Adipocyte (in vitro differentiated cells): ENCODE data around the gene CCDC7.
A peak's percentile ranks its signal among the peaks of the same experiment; 100 is the strongest.
"Not testable (repeated sequence)": the region's sequence is repeated elsewhere in the genome, so short reads cannot be mapped to it uniquely, and the experiment has no call there.

ENCODE experiments used
- DNase-seq: peaks from one replicate; pipeline ENCODE4 v3.0.0-alpha.2; 2015; ENCODE audit warnings: low read depth
- H3K27me3 ChIP-seq: replicated peaks from 2 replicates; pipeline ENCODE4 v1.7.0; 2013; ENCODE audit warnings: mild to moderate bottlenecking, low read length, moderate library complexity; ENCODE audit not compliant: control insufficient read depth, insufficient read depth
- H3K36me3 ChIP-seq: 2 replicates; pipeline ENCODE4 v1.7.0; 2013; ENCODE audit warnings: low read length, mild to moderate bottlenecking, moderate library complexity; ENCODE audit not compliant: control insufficient read depth, insufficient read depth, severe bottlenecking
- H3K4me1 ChIP-seq: 2 replicates; pipeline ENCODE4 v1.7.0; 2013; ENCODE audit warnings: mild to moderate bottlenecking, low read length, moderate library complexity; ENCODE audit not compliant: control insufficient read depth, insufficient read depth
- H3K4me3 ChIP-seq: 2 replicates; pipeline ENCODE4 v1.7.0; 2013; ENCODE audit warnings: mild to moderate bottlenecking, low read length, moderate library complexity
- H3K9ac ChIP-seq: 2 replicates; pipeline ENCODE4 v1.7.0; 2013; ENCODE audit warnings: mild to moderate bottlenecking, low read length, moderate library complexity
- H3K9me3 ChIP-seq: 2 replicates; pipeline ENCODE4 v1.7.0; 2013; ENCODE audit warnings: mild to moderate bottlenecking, low read length, moderate library complexity; ENCODE audit not compliant: control insufficient read depth

Gene CCDC7

DNA sequence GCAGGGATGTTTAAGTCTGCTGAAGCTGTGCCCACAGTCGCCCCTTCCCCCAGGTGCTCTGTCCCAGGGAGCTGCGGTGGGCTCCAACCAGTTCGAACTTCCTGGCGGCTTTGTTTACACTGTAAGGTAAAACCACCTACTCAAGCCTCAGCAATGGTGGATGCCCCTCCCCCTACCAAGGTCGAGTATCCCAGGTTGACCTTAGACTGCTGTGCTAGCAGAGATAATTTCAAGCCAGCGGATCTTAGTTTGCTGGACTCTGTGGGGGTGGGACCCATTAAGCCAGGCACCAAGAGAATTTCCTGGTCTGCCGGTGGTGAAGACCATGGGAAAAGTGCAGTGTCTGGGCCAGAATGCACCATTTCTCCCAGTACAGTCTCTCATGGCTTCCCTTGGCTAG lies 56.0 kb downstream of the CCDC7 start:
- peaks cover 5% of the 10 kb centered on the region for H3K36me3 ChIP-seq
- H3K9ac ChIP-seq = no peak overlapping the region
- H3K4me3 ChIP-seq = no peak overlapping the region
- no peaks in the 10 kb centered on the region for H3K4me1 ChIP-seq
- H3K27me3 ChIP-seq = no peaks in the 10 kb centered on the region
- no peak for DNase-seq
- no peaks in the 10 kb centered on the region for H3K9me3 ChIP-seq

DNA sequence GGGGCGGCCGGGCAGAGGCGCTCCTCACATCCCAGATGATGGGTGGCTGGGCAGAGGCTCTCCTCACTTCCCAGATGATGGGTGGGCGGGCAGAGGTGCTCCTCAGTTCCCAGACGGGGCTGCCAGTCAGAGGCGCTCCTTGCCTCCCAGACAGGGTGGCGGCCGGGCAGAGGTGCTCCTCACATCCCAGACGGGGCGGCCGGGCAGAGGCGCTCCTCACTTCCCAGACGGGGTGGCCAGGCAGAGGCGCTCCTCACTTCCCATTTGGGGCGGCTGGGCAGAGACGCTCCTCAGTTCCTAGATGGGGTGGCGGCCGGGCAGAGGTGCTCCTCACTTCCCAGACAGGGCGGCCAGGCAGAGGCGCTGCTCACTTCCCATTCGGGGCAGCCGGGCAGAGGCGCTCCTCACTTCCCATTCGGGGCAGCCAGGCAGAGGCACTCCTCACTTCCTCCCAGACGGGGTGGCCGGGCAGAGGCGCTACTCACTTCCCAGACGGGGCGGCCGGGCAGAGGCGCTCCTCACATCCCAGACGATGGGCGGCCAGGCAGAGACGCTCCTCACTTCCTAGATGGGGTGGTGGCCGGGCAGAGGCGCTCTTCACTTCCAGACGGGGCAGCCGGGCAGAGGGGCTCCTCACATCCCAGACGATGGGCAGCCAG lies 60.0 kb downstream of the CCDC7 start:
- not testable (repeated sequence) for H3K27me3 ChIP-seq, DNase-seq, H3K4me3 ChIP-seq, H3K9me3 ChIP-seq, H3K4me1 ChIP-seq, H3K36me3 ChIP-seq, H3K9ac ChIP-seq

DNA sequence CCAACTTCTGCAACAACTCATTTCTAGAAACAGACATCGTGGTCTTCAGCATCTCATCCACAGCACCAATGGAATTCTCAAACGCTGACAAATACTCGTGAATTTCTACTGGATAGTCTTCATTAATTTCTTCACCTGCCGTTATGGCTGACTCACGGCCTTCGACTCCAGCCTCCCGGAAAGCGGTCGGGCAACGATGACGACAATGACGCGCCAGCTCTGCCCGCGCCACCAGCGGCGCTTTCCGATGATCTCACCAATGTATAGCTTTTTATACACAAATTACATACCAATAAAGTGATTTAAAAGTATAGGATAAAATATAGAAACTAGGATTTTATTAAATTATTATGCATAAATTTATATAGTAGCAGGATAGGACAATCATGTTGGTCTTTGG lies 65.7 kb downstream of the CCDC7 start:
- Histone ChIP-seq H3K4me3 (no peak overlapping the region), H3K4me1 (no peaks in the 10 kb centered on the region), H3K27me3 (no peaks in the 10 kb centered on the region), H3K9me3 (no peaks in the 10 kb centered on the region), H3K9ac (no peak overlapping the region), H3K36me3 (no peaks in the 10 kb centered on the region)
- DNase-seq = no peak

DNA sequence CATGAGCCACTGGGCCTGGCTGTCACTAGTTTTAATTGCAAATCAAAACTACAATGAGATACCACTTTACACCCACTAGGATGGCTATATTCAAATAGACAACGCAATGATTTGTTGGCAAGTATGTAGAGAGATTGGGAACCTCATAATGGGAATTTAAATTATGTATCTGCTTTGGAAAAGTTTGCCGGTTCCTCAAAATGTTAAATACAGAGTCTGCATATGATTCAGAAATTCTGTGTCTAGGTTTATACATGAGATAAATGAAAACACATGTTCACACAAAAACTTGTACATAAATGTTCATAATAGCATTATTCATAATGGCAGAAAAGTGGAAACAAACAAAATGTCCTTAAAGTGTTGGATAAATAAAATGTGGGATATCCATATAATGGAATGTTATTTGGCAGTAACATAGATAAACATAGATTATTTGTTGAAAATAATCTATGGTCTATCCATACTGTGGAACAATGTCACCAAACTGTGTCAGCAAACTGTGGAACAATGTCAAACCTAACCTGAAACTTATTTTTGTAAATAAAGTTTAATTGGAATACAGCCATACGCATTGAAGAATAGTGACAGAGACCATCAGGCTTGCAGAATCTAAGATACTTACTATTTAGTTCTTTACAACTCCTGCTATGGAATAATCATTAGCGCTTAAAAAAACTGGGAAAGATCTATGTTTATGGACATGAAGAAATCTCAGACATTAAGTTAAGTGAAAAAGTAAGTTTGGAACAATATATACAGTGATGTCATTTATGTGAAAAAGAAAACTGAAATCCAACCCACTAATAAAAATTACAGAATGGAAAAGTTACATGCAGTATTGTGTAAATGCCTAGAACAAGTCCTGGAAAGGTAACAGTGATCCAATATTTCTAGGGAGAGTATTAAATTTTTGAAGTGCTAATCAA lies 70.9 kb downstream of the CCDC7 start:
- Histone ChIP-seq H3K4me1 (no peaks in the 10 kb centered on the region), H3K27me3 (no peaks in the 10 kb centered on the region), H3K9ac (no peak overlapping the region), H3K4me3 (no peak overlapping the region), H3K9me3 (peaks cover 22% of the 10 kb centered on the region), H3K36me3 (no peaks in the 10 kb centered on the region)
- peak; percentile 12 for DNase-seq

DNA sequence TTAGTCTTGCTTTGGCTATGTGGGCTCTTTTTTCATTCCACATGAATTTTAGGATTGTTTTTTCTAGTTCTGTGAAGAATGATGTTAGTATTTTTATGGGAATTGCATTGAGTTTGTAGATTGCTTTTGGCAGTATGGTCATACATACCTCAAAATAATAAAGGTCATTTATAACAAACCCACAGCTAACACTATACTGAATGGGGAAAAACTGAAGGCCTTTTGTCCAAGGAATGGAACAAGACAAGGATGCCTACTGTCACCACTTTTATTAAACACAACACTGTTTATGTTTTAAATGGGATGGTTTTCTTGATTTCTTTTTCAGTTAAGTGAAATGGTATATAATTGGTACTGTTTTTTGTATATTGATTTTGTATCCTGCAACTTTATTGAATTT lies 84.3 kb downstream of the CCDC7 start:
- Histone ChIP-seq H3K4me3 (no peak overlapping the region), H3K4me1 (no peaks in the 10 kb centered on the region), H3K9ac (no peak overlapping the region), H3K9me3 (peaks cover 11% of the 10 kb centered on the region), H3K36me3 (no peaks in the 10 kb centered on the region), H3K27me3 (no peaks in the 10 kb centered on the region)
- DNase-seq = no peak

DNA sequence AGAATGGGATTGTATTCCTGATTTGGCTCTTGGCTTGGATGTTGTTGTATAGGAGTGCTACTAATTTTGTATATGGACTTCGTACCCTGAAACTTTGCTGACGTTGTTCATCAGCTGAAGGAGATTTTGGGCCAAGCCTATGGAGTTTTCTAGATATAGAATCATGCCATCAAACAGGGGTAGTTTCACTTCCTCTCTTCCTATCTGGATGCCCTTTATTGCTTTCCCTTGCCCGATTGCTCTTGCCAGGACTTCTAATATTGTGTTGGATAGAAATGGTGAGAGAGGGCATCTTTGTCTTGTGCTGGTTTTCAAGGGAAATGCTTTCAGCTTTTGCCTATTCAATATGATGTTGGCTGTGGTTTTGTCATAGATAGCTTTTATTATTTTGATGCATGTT lies 92.3 kb downstream of the CCDC7 start:
- no peaks in the 10 kb centered on the region for H3K27me3 ChIP-seq
- no peaks in the 10 kb centered on the region for H3K4me1 ChIP-seq
- no peak for DNase-seq
- H3K36me3 ChIP-seq = no peaks in the 10 kb centered on the region
- H3K9ac ChIP-seq = no peak overlapping the region
- peaks cover 11% of the 10 kb centered on the region for H3K9me3 ChIP-seq
- no peak overlapping the region for H3K4me3 ChIP-seq

DNA sequence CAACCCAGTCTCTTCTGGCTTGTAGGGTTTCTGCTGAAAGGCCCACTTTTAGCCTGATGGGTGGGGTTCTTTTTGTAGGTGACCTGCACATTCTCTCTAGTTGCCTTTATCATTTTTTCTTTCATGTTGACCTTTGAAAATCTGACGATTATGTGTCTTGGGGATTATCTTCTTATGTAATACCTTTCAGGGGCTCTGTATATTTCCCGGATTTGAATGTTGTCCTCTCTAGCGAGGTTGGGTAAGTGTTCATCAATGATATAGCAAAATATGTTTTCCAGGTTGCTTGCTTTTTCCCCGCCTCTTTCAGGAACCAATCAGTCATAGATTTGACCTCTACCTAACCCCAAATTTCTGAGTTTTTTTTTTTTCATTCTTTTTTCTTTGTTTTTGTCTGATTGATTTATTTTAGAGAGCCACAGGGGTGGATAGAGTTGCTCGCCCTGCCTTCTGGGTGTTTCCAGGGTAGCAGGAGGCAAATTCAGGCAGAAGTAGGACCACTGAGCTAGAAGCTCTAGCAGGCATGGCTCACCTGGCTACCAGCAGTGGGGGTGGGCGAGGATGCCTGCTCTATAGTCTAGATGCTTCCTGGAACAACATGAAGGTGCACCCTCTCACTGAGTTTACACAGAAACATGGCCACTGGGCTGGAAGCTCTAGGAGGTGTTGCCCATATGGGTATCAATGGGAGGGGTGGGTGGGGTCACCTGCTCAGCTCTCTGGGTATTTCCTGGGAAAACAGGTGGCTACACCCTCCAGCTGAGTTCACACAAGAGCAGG lies 94.9 kb downstream of the CCDC7 start:
- no peaks in the 10 kb centered on the region for H3K27me3 ChIP-seq
- H3K4me3 ChIP-seq = no peak overlapping the region
- H3K9me3 ChIP-seq = no peaks in the 10 kb centered on the region
- H3K36me3 ChIP-seq = no peaks in the 10 kb centered on the region
- no peaks in the 10 kb centered on the region for H3K4me1 ChIP-seq
- H3K9ac ChIP-seq = no peak overlapping the region
- no peak for DNase-seq

DNA sequence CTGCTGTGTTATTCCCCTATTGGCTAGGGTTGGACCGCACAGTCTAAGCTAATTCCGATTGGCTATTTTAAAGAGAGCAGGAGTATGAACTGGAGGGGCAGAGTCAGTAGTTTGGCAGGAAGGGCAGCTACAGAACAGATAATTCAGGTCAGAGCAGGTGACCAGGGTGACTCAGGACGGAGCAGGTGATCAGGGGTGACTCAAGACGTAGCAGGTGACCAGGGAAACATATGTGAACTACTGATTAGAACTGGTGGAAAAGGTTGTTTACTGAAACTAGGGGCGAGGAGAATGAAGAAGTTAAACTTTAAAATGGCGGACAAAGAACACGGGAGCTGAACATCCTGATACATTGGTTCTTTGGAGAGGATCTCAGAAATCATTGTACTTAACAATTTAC lies 102.3 kb downstream of the CCDC7 start:
- Histone ChIP-seq H3K4me3 (no peak overlapping the region), H3K36me3 (no peaks in the 10 kb centered on the region), H3K9ac (no peak overlapping the region), H3K9me3 (no peaks in the 10 kb centered on the region), H3K4me1 (no peaks in the 10 kb centered on the region), H3K27me3 (no peaks in the 10 kb centered on the region)
- DNase-seq = no peak

DNA sequence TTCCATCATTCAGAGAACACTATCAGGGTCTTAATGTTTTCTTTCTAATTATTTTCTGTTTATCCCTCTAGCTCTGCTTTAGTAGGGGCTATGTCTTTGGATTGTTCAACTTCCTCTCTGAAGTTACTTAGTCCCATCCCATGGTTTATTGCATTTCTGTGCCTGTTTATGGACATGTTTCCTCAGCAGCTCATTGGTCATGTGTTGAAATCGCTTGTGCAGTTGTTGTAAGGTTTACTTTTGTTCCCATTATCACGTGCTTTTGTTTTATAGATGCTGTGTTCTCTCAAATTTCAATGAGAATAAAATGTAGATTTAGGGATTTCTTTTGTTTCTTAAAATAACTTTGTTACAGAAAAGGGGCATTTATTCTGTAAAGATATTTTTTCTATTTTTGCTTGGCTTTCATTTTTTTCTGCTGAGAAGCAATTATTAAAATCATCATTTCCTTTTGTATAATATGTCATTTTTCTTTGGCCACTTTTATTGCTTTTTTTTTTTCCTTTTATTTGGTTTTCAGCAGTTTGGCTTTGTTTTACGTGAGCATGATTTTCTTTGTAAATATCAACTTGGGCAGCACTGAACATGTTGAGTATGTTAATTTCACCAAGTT lies 110.9 kb downstream of the CCDC7 start:
- H3K27me3 ChIP-seq = no peaks in the 10 kb centered on the region
- no peaks in the 10 kb centered on the region for H3K9me3 ChIP-seq
- H3K36me3 ChIP-seq = no peaks in the 10 kb centered on the region
- no peak overlapping the region for H3K9ac ChIP-seq
- peaks cover 3% of the 10 kb centered on the region for H3K4me1 ChIP-seq
- H3K4me3 ChIP-seq = no peak overlapping the region
- DNase-seq = no peak

DNA sequence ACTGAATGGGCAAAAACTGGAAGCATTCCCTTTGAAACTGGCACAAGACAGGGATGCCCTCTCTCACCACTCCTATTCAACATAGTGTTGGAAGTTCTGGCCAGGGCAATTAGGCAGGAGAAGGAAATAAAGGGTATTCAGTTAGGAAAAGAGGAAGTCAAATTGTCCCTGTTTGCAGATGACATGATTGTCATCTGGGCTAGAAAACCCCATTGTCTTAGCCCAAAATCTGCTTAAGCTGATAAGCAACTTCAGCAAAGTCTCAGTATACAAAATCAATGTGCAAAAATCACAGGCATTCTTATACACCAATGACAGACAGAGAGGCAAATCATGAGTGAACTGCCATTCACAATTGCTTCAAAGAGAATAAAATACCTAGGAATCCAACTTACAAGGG lies 116.8 kb downstream of the CCDC7 start:
- not testable (repeated sequence) for H3K4me1 ChIP-seq, H3K9ac ChIP-seq, H3K27me3 ChIP-seq, H3K36me3 ChIP-seq, H3K9me3 ChIP-seq, DNase-seq, H3K4me3 ChIP-seq

DNA sequence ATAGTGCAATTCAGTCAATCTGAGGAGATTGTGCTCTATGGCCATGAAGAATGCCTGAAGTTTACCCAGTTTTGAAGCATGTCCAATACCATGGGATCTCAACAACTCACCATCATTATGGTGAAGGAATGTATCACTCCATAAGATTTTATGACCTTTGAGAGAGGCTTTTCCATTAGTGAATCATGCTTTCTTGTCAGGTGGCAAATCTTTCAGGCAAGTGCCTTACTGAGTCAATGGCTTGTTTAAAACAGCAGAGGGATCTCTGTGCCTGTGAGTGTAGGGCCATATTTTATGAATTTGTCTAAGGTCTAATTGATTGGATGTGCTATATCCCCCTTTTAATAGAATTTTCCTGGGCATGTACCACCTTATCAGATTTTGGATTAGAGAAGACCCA lies 131.5 kb downstream of the CCDC7 start:
- no peak overlapping the region for H3K4me3 ChIP-seq
- no peaks in the 10 kb centered on the region for H3K36me3 ChIP-seq
- no peaks in the 10 kb centered on the region for H3K4me1 ChIP-seq

More for the DNA sequence above, 131.5 kb downstream of the CCDC7 start:
- Histone ChIP-seq H3K27me3 (no peaks in the 10 kb centered on the region), H3K9ac (no peak overlapping the region), H3K9me3 (no peaks in the 10 kb centered on the region)
- DNase-seq = no peak
